RWPE2 (cell line): ENCODE measurements around the gene IL1RN.

Experiments used
- ATAC-seq: fragments of 200-7000 bp; cut with Tn5 transposase; 3 replicates; pipeline ENCODE4 v1.9.1; 2021; ENCODE audit warnings: low read depth
- DNase-seq: peaks from one replicate; pipeline ENCODE4 v3.0.0-alpha.2; 2020; ENCODE audit warnings: low spot score
- H3K27ac ChIP-seq: fragments of 450-650 bp; 2 replicates; pipeline ENCODE4 v1.5.1; 2017; ENCODE audit warnings: mild to moderate bottlenecking; ENCODE audit not compliant: poor library complexity, severe bottlenecking
- H3K27me3 ChIP-seq: fragments of 250-450 bp; sonication (Bioruptor Pico); 2 replicates; pipeline ENCODE4 v1.5.1; 2021; ENCODE audit warnings: mild to moderate bottlenecking, moderate library complexity; ENCODE audit not compliant: insufficient read depth, poor library complexity, severe bottlenecking
- H3K36me3 ChIP-seq: fragments of 250-450 bp; sonication (Bioruptor Pico); 2 replicates; pipeline ENCODE4 v1.5.1; 2020; ENCODE audit warnings: low read depth, mild to moderate bottlenecking, moderate library complexity
- H3K4me1 ChIP-seq: fragments of 250-450 bp; sonication (Bioruptor Pico); 2 replicates; pipeline ENCODE4 v1.5.1; 2021; ENCODE audit warnings: mild to moderate bottlenecking, moderate library complexity; ENCODE audit not compliant: insufficient read depth, poor library complexity, severe bottlenecking
- H3K4me3 ChIP-seq: fragments of 250-450 bp; sonication (Bioruptor Pico); 2 replicates; pipeline ENCODE4 v1.5.1; 2021; ENCODE audit warnings: mild to moderate bottlenecking, moderate library complexity; ENCODE audit not compliant: severe bottlenecking
- H3K9me3 ChIP-seq: fragments of 250-450 bp; sonication (Bioruptor Pico); 2 replicates; pipeline ENCODE4 v1.5.1; 2021; ENCODE audit warnings: mild to moderate bottlenecking, moderate library complexity; ENCODE audit not compliant: severe bottlenecking
- CTCF ChIP-seq: fragments of 450-650 bp; IDR thresholded peaks from one replicate; pipeline ENCODE4 v1.5.1; 2017; ENCODE audit warnings: mild to moderate bottlenecking, moderate library complexity; ENCODE audit not compliant: poor library complexity, severe bottlenecking

IL1RN gene

GRCh38 chr2:113180131-113180946 lies 52.9 kb downstream of the IL1RN start:
- Histone ChIP-seq H3K27me3 (no peaks in the 10 kb centered on the region), H3K4me3 (no peak overlapping the region), H3K36me3 (no peaks in the 10 kb centered on the region), H3K4me1 (no peaks in the 10 kb centered on the region), H3K9me3 (no peaks in the 10 kb centered on the region), H3K27ac (no peak overlapping the region)
- no peak for ATAC-seq
- no peak for DNase-seq
- no peak for TF ChIP-seq CTCF

GRCh38 chr2:113181258-113182051 lies 54.1 kb downstream of the IL1RN start:
- Histone ChIP-seq H3K4me1 (no peaks in the 10 kb centered on the region), H3K4me3 (no peak overlapping the region), H3K9me3 (no peaks in the 10 kb centered on the region), H3K27ac (no peak overlapping the region), H3K36me3 (no peaks in the 10 kb centered on the region), H3K27me3 (no peaks in the 10 kb centered on the region)
- no peak for DNase-seq
- TF ChIP-seq CTCF: no peak
- ATAC-seq: no peak

GRCh38 chr2:113182471-113183260 lies 55.3 kb downstream of the IL1RN start:
- Histone ChIP-seq H3K27me3 (no peaks in the 10 kb centered on the region), H3K4me1 (no peaks in the 10 kb centered on the region), H3K36me3 (no peaks in the 10 kb centered on the region), H3K4me3 (no peak overlapping the region), H3K27ac (no peak overlapping the region), H3K9me3 (no peaks in the 10 kb centered on the region)
- no peak for TF ChIP-seq CTCF
- no peak for DNase-seq
- no peak for ATAC-seq

- Histone ChIP-seq H3K4me3 (no peak overlapping the region), H3K36me3 (no peaks in the 10 kb centered on the region), H3K27me3 (no peaks in the 10 kb centered on the region), H3K27ac (no peak overlapping the region), H3K9me3 (no peaks in the 10 kb centered on the region), H3K4me1 (no peaks in the 10 kb centered on the region)
- DNase-seq (no peak), ATAC-seq (no peak)
- no peak for TF ChIP-seq CTCF
Observed at GRCh38 chr2:113183264-113183663, 55.9 kb downstream of the IL1RN start.
